ENCODE data around the gene MRPL23.

Gene MRPL23

DNA sequence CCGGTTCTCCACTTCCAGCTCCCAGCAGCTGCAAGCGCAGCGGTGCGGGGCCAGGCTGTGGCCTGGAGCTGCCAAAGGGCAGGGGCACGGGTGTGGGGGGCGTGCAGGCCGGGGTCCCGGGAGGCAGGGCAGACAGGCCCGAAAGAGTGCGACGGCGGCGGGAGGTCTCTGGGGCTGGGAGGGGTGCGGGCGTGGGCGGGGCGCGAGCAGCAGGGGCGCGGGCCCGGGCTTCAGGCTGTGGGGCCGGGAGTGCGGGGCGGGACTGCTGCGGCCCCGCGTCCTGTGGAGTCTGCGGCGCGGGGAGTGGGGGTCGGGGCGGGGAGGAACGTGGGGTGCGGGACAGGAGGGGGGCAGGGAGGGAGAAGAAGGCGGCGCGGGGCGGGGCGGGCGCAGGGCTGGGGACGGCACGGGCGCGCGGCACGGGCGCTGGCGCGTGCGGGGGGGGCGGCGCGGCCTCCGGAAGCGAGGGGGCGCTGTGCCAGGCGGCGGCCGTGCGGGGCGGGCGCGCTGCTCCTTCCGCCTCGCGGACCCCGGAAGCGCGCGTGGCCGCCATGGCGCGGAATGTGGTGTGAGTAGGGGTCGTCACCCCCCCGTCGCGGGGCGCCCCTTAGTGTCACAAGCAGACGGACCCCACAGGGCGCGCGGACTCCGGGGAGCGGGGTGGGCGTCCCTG, at the start of gene MRPL23:
Gene MRPL23 (plus strand): TSS at position 521 of the 673 bp plus-strand sequence. CDS start 31 bp downstream, at position 552.
- DNase-seq: peak; percentile 33

DNA sequence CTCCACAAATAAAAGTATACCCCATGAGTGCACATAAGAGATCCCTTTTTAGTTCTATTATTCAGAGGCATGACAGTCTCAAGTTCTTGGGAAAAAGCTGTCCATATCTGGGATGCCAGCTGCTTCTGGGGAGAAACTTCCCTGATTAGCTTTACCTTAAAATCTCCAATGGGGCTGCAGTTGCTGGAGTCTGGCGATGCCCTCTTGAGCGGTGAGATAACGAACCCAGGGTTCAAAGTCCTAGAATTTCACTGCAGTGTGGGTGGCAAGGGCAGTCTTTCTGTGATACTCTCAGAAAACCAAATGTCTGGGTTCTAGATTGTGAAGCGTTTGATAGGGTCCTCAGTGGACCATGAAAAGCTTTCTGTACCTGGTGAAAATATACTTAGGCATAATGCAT, 48.0 kb upstream of the MRPL23 start:
- no peak for DNase-seq

DNA sequence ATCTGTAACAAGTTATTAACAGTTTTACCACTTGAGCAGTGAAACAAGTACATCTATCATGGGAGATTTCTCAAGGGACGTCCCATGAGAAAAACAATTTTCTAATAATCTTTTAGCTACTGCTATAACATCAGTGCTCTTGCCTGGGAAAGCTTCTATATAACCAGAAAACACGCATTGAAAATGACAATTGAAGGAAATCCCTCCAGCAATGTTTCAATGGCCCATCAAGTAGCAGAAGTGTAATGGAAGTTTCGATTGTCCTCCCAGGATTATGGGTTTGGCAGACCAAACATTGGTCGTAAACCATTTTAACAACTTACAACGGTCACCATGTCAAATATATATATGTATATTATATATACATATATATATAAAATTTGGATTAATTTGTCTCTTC, 47.4 kb upstream of the MRPL23 start:
- no peak for DNase-seq

DNA sequence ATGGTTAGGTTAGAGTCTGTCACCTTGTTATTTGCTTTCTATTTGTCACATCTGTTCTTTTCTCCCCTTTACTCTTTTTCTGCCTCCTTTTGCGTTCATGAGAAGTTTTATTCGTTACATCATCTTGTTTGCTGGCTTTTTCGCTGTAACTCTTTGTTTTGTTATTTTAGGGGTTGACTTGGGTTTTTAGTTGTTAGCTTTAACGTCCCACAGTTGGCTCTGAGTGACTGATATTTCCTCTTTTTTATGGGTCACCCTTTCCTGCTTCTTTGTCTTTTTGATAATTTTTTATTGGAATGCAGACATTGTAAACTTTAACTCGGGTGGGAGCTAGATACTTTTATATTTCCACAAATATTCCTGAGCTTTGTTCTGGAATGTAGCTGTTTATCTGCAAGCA, 41.0 kb upstream of the MRPL23 start:
- DNase-seq: no peak

GRCh38 chr11:1906611-1907423, 40.3 kb upstream of the MRPL23 start:
- DNase-seq: no peak

DNA sequence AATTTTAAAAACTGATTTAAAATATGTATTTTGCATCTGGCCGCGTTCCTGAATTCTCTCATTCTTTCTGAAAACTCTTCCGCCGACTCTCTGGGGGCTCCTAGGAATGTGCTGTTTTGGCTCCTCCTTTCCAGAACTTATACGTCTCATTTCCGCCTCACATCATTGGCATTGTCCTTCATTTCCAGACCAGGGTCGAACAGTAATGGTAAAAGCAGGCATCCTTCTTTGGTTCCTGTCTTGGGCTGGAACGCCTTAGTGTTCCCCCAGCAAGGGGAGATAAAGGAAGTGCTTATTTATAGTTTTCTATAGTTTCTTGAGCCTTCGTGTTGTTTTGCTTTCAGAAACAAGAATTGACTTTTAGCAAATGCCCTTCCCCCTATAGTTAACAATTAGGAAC, 38.5 kb upstream of the MRPL23 start:
- DNase-seq: no peak

DNA sequence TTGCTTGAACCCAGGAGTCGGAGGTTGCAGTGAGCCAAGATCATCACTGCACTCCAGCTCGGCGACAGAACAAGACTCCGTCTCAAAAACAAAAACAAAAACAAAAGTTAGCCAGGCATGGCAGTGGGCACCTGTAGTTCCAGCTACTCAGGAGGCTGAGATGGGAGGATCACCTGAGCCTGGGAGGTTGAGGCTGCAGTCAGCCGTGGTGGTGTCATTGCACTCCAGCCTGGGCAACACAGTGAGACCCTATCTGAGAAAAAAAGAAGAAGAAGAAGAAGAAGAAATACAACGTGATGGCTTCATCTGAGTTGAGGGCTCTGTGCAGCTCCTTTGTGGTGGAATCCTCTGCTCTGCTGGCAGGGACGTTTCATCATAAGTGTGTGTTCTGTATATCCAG, 37.6 kb upstream of the MRPL23 start:
- no peak for DNase-seq

- no peak for DNase-seq
Observed at GRCh38 chr11:1912289-1912878, 34.7 kb upstream of the MRPL23 start.

DNA sequence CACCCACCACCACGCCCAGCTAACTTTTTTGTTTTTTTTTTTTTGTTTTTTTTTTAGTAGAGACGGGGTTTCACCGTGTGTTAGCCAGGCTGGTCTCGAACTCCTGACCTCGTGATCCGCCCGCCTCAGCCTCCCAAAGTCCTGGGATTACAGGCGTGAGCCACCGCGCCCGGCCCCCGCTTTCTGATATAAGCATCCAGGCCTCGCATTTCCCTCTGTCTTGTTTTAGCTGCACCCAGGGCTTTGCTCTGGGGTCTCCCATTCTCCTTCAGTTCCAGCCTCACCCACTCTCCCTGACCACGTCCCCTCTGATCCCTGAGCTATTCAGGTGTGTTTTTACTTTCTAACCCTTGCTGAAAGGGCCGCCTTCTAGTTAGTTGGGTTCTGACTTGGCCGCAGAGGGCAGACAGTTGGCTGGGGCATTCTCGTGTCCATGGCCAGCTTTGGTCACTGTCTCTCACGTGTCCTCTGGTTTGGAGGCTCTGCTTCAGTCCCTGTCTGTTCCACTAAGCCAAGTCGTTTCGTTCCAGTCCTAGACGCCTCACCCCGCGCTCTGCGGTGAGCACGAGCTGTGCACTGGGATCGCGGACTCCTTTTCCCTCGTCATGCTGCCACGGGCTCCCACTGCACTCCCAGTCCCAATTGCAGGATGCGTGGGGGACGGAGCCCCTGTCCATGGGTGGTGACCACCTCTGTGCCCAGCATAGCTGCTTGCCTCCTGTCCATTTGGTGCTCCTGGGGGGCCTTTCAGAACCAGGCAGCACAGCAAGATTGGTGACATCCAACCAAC, 33.7 kb upstream of the MRPL23 start:
- no peak for DNase-seq

- no peak for DNase-seq
Observed at GRCh38 chr11:1915795-1916131, 31.4 kb upstream of the MRPL23 start.

DNA sequence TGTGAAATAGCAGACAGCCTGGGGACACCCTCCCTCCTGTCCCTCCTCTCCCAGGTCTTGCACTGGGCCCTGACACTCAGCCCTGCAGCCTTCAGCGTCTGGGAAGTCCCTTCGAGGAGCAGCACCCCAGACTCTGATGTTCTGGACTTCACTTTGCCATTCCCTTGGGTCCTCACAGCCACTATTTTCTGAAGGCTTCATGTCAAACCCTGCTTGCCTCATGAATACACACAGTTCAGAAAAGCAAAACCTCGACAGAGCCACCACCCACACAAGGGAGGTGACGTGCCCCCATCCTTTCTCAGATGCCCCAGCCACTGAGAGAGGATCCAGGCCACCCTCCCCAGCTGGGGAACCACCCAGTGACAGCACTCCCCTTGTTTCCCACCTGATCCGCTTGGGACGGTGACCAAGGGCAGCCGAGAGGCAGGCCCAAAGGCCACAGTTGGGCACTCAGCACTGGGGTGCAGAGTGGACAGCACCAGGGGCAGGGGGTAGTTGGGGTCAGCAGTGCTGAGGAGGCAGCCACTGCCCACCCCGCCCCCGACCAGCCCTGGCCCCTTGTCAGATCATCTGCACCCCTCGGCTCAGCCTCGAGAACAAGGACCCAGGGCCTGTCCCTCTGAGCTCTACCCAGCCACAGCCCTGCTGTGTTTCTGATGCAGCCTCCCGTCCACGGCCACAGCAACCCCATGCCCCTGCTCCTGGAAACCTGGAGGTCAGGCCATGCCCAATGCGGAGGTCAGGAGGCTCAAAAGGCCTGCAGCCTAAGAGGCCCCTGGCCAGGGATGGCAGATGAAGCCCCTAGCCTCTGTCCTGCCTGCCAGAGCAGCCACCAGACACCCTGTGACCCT, 30.8 kb upstream of the MRPL23 start:
- no peak for DNase-seq

DNA sequence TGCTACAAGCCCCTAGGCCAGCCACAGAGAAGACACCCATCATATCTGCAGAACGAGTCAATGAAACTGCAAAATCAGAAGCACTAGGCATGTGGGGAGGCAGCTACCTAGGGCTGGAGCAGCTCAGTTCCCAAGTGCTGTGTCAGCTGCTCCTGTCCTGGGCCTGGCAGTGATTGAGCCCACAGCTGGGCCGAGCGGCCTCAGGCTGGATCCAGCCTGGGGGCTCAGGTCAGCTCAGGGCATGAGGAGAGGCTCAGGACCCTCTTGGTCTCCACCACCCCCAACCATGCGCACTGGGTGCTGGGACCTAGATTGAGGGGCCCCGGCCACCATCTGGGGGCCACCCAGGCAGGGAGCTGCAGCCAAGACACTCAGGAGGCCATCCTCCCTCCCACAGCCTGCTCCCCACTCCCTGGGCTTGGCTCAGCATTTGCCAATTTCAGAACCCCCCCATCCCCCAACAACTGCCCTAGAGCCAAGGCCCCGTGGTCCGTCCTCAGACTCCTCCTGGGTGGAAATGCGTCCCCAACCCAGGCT, 30.1 kb upstream of the MRPL23 start:
- DNase-seq: no peak

- no peak for DNase-seq
Observed at GRCh38 chr11:1917523-1918435, 29.4 kb upstream of the MRPL23 start.

DNA sequence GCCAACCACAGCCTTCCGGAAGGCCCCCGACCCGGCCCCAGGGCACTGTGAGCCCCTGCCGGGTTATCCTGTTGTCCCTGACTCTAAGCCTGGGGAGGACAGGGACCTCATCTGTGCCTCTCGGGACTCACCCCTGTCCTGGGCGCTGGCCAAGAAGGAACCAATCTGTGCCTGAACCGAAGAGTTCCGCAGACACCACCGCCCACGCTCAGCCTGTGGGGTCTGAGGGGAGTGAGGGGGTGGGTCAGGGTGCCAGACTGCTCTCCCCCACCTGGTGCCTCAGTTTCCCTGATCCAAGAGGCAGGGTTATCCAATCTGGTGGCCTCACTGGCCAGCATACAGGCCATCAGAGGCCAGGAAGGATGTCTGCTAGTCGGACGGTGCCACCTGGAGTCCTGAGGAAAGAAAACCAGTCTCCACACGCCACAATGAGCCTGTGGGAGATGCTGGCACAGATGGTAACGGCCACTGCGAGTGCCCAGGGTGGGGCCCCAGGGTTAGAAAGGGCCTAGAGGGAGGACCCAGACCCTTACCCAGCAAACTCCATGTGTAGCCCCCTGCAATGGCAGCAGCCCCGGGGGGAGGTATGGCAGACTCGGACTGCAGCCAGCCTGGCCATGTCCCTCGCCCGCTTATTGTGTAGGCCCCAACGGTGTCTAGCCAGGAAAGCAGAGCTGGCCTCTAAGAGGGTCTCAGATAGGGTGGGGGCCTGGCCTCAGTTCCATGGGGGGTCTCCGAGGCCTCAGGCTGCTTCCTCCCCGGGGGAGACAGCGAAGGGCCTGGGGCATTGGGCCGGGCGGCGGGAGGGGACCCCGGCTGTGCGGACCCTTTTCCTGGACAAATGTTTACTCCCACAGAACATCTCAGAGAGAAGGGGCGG, 28.5 kb upstream of the MRPL23 start:
- no peak for DNase-seq

- no peak for DNase-seq
Observed at GRCh38 chr11:1919391-1920127, 27.6 kb upstream of the MRPL23 start, which contains the start of gene TNNT3. Gene TNNT3, plus strand, starts transcription at chr11:1919703. Its CDS starts 3,172 bp downstream, at chr11:1922875.

DNA sequence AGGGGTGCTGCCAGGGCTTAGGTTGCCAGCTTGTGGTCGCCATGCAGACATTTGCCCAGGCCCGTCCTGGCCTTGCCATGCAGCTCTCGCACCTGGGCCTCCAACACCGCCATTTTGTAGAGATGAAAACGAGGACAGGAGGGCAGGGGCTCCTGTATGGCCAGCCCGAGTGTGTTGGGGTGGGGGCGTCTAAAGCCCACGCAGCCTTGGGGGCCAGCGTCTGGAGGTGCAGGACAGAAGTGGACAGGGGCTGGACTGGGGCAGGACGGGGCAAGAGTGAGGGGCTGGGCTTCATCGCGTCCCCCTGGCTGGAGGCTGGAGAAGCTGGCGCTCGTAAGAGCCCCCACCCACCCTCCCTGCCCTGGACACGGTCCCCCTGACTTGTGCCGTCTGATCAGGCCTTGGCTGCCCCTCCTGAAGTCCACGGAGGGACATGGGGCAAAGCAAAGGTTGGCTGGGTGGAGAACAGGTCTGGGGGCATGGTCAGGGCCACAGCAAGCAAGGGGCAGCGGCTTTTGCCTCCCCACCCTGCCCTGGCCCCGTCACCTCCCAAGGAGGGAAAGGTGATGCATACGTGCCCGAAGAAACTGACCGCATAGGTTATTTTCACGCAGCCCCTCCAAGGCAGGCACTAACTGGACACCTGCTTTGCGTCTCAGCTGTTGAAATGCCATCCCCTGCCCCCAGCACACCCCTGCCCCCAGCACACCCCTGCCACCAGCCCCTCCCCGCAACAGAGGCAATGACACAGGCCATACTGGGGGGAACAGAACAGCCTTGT, 26.8 kb upstream of the MRPL23 start:
- DNase-seq: no peak

- no peak for DNase-seq
Observed at GRCh38 chr11:1920909-1921573, 26.1 kb upstream of the MRPL23 start.
